CD4-positive, alpha-beta T cell (primary cell): ENCODE measurements around the gene STOML2. TPM values are rescaled to one million over a fixed set of nuclear protein-coding genes. Genes with fewer than 3 reads are reported as not detected.

Source experiments
- ATAC-seq: fragments of 200-7000 bp; cut with Tn5 transposase; one replicate; pipeline ENCODE4 v1.10.0; 2022; ENCODE audit warnings: mild to moderate bottlenecking; ENCODE audit not compliant: poor library complexity
- CTCF ChIA-PET: fragments of 350-600 bp; sonication (Branson Sonifier 250); formaldehyde crosslinking; loops from one replicate; lab custom pipeline; 2021; ENCODE audit warnings: antibody characterized with exemption, inconsistent platforms; lab: Charles Lee
- POLR2A ChIA-PET: fragments of 350-600 bp; sonication (Branson Sonifier 250); formaldehyde crosslinking; loops from one replicate; lab custom pipeline; 2021; ENCODE audit warnings: antibody characterized with exemption, inconsistent platforms; lab: Charles Lee
- DNase-seq, 14 experiments: peaks; one replicate each; pipeline ENCODE4 v3.0.0-alpha.2; 2013 to 2020; ENCODE audit warnings: mixed read lengths in 2 of 14
- H3K27ac ChIP-seq, 2 donors: one replicate each; pipeline versions ENCODE4 v1.5.1 to v1.7.0; 2013; ENCODE audit warnings: low read length in 2 of 2, low read depth in 1 of 2, mild to moderate bottlenecking in 1 of 2
- H3K27me3 ChIP-seq, 2 experiments: 1 replicate in 1 of 2; 2 replicates in 1 of 2; pipeline versions ENCODE4 v1.6.1 to v1.7.0; 2013; ENCODE audit warnings: low read length in 2 of 2, control low read depth in 1 of 2, mild to moderate bottlenecking in 1 of 2, moderate library complexity in 1 of 2; ENCODE audit not compliant: insufficient read depth in 2 of 2, control insufficient read depth in 1 of 2
- H3K36me3 ChIP-seq: one replicate; pipeline ENCODE4 v1.6.1; 2013; ENCODE audit warnings: low read length, control low read depth; ENCODE audit not compliant: insufficient read depth
- H3K4me1 ChIP-seq: one replicate; pipeline ENCODE4 v1.6.1; 2013; ENCODE audit warnings: low read length, control low read depth; ENCODE audit not compliant: insufficient read depth
- H3K4me3 ChIP-seq: one replicate; pipeline ENCODE4 v1.5.1; 2013; ENCODE audit warnings: mild to moderate bottlenecking, low read length, moderate library complexity
- H3K9me3 ChIP-seq, 2 experiments: 1 replicate in 1 of 2; 2 replicates in 1 of 2; pipeline versions ENCODE4 v1.6.1 to v1.7.0; 2013; ENCODE audit warnings: low read length in 2 of 2, mild to moderate bottlenecking in 2 of 2, control low read depth in 1 of 2, moderate library complexity in 1 of 2; ENCODE audit not compliant: control insufficient read depth in 1 of 2, insufficient read depth in 1 of 2
- H3K27ac Mint-ChIP-seq: one replicate; pipeline ENCODE4 v1.8.0; 2020; ENCODE audit warnings: mixed read lengths
- H3K27me3 Mint-ChIP-seq: one replicate; pipeline ENCODE4 v1.8.0; 2021; ENCODE audit warnings: mixed read lengths
- H3K36me3 Mint-ChIP-seq: one replicate; pipeline ENCODE4 v1.8.0; 2021; ENCODE audit warnings: low read depth, mixed read lengths
- H3K4me1 Mint-ChIP-seq: one replicate; pipeline ENCODE4 v1.8.0; 2021; ENCODE audit warnings: low read depth, mixed read lengths
- H3K4me3 Mint-ChIP-seq: one replicate; pipeline ENCODE4 v1.8.0; 2020; ENCODE audit warnings: mild to moderate bottlenecking, mixed read lengths
- H3K9me3 Mint-ChIP-seq: one replicate; pipeline ENCODE4 v1.8.0; 2020; ENCODE audit warnings: mixed read lengths
- CTCF ChIP-seq: fragments of 200-600 bp; IDR thresholded peaks from one replicate; pipeline ENCODE4 v1.8.0; 2022; ENCODE audit warnings: antibody characterized with exemption, mild to moderate bottlenecking
- intact Hi-C, 2 experiments: fragments of 100-400 bp; cut with DNase I in 1 of 2; cut with micrococcal nuclease in 1 of 2; formaldehyde crosslinking; loops; one replicate each; pipeline versions ENCODE4 v1.15.1 to v1.9.0; 2023 to 2025; cut with DNase I, micrococcal nuclease
- total RNA-seq, 174 experiments: library from RNA in 2 of 174; stranded (reverse) in 2 of 174; gene quantifications; one replicate each; pipeline ENCODE4 v1.2.3 and lab custom pipeline; 2021 to 2026

Gene STOML2
- total RNA-seq, 2 experiments from 2014 or later = 29.8 to 30.5 TPM

DNA sequence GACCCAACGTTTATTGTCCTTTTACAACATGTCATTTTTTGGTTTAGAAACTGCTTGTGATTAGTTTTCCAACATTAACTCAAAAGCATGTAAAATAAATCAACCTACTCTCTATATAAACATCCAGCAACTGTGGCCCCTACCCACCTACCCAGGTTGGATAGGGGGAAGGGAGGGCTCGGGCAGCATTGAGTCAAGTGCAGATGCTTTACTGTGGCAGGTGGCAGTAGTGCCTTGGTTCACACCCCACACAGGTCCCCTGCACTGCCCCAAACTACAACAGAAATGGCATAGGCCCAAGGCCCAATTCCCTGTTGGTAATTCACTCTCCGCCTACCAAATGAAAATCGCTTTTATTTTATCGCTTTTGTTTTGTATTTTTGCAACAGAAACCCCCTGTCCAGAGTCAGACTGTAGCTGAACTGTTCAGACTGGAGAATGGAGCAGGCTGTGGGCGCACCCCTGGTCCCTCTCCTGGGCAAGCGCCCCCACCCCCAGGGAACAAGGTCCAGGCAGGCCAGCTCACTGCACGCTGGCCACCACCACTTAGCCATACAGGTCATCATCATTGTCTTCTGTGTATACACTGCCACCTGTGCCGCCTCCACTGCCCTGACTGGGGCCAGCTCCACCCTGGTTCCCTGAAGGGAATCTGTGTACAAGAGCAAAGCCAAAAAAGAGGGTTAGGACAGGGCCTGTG lies 46.2 kb downstream of the STOML2 start:
- H3K27me3 ChIP-seq = no peaks in the 10 kb centered on the region
- H3K9me3 Mint-ChIP-seq = no peaks in the 10 kb centered on the region
- no peak overlapping the region for H3K4me3 Mint-ChIP-seq
- peaks cover 89% of the 10 kb centered on the region for H3K36me3 Mint-ChIP-seq
- H3K4me1 Mint-ChIP-seq = no peaks in the 10 kb centered on the region
- ATAC-seq (no peak), DNase-seq (no peak)
- POLR2A ChIA-PET = no interaction called here
- H3K36me3 ChIP-seq = peaks cover 72% of the 10 kb centered on the region
- intact Hi-C loops = no loop called here
- H3K4me1 ChIP-seq = no peaks in the 10 kb centered on the region
- no peak overlapping the region for H3K27ac ChIP-seq
- H3K27me3 Mint-ChIP-seq = no peaks in the 10 kb centered on the region
- no peak for TF ChIP-seq CTCF
- CTCF ChIA-PET = interaction anchor here (0.6 kb wide), 1 partner anchor 1243 kb away, joined by 3 read pairs; no protein-coding TSS in a partner anchor
- H3K9me3 ChIP-seq = no peaks in the 10 kb centered on the region
- H3K4me3 ChIP-seq = no peak overlapping the region
- H3K27ac Mint-ChIP-seq = peak overlapping the region; percentile 42

- H3K4me1 ChIP-seq = no peaks in the 10 kb centered on the region
- Mint-ChIP-seq H3K4me3 (no peak overlapping the region), H3K27me3 (no peaks in the 10 kb centered on the region), H3K4me1 (peaks cover 5% of the 10 kb centered on the region), H3K27ac (no peak overlapping the region), H3K9me3 (no peaks in the 10 kb centered on the region), H3K36me3 (peaks cover 78% of the 10 kb centered on the region)
- no peak for TF ChIP-seq CTCF
- H3K9me3 ChIP-seq = no peaks in the 10 kb centered on the region
- H3K4me3 ChIP-seq = no peak overlapping the region
- ChIA-PET CTCF (no interaction called here), POLR2A (interaction anchor here (1.0 kb wide), 1 partner anchor 17 kb away, joined by 3 read pairs; the partner anchor contains the start of gene VCP)
- no peak overlapping the region for H3K27ac ChIP-seq
- ATAC-seq (no peak), DNase-seq (no peak)
- H3K36me3 ChIP-seq = peaks cover 55% of the 10 kb centered on the region
- H3K27me3 ChIP-seq = no peaks in the 10 kb centered on the region
- intact Hi-C loops = no loop called here
Observed at GRCh38 chr9:35054871-35055644, 47.9 kb downstream of the STOML2 start.

- Histone ChIP-seq H3K27ac (no peak overlapping the region), H3K9me3 (no peaks in the 10 kb centered on the region), H3K27me3 (no peaks in the 10 kb centered on the region), H3K4me3 (no peak overlapping the region), H3K4me1 (no peaks in the 10 kb centered on the region), H3K36me3 (peaks cover 54% of the 10 kb centered on the region)
- POLR2A ChIA-PET = no interaction called here
- CTCF ChIA-PET = interaction anchor here (1.4 kb wide), 1 partner anchor 11 kb away, joined by 3 read pairs; no protein-coding TSS in a partner anchor
- peaks cover 5% of the 10 kb centered on the region for H3K4me1 Mint-ChIP-seq
- H3K27ac Mint-ChIP-seq = no peak overlapping the region
- peaks cover 74% of the 10 kb centered on the region for H3K36me3 Mint-ChIP-seq
- no peaks in the 10 kb centered on the region for H3K9me3 Mint-ChIP-seq
- H3K4me3 Mint-ChIP-seq = no peak overlapping the region
- DNase-seq = no peak
- no peak for ATAC-seq
- no peaks in the 10 kb centered on the region for H3K27me3 Mint-ChIP-seq
- TF ChIP-seq CTCF = no peak
- intact Hi-C loops = no loop called here
Observed at GRCh38 chr9:35054185-35054835, 48.6 kb downstream of the STOML2 start.
